HG03575 (cell line): ENCODE data around the gene SLC10A3.

Experiments used
- ATAC-seq: cut with Tn5 transposase; IDR thresholded peaks from one replicate; pipeline ENCODE4 v1.9.1; 2021; ENCODE audit not compliant: unreplicated experiment, insufficient number of reproducible peaks, low FRiP score; ENCODE audit errors: extremely low read depth

SLC10A3 gene

DNA sequence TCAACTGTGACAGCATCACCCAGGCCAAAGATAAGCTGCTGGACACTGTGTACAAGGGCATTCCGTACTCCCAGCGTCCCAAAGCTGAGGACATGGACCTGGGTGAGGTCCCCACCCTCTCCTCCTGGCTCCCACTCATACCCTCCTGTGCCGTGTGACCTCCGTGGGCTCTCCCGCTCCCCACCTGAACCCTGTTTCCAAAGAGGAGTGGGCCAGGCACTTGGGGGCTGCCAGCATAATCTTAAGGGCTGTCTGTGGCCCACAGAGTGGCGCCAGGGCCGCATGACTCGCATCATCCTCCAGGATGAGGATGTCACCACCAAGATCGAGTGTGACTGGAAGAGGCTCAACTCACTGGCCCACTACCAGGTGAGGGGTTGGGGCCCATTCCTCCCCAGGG is 21.3 kb downstream of the SLC10A3 start:
- ATAC-seq = no peak

DNA sequence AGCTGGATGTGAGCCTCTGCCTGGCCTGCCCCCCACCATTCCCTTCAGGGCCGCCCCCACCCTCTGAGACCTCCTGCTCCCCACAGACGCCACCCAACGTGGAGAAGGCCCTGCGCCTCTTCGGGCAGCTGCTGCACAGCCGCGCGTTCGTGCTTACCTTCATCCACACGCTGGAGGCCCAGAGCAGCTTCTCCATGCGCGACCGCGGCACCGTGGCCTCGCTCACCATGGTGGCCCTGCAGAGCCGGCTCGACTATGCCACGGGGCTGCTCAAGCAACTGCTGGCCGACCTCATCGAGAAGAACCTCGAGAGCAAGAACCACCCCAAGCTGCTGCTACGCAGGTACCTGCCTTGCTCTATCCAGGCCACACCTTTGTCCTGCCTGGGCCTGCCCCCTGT is 22.2 kb downstream of the SLC10A3 start:
- no peak for ATAC-seq

DNA sequence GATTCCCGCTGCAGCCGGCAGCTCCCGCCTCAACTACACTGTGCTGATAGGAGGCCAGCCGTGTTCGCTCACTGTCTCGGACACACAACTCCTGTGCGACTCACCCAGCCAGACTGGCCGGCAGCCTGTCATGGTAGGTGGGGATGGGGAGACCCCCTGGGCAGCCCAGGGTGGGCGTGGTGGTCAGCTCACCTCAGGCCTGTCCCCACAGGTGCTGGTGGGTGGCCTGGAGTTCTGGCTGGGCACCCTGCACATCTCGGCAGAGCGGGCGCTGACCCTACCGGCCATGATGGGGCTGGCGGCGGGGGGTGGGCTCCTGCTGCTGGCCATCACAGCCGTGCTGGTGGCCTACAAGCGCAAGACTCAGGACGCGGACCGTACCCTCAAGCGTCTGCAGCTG is 22.9 kb downstream of the SLC10A3 start:
- ATAC-seq = no peak

DNA sequence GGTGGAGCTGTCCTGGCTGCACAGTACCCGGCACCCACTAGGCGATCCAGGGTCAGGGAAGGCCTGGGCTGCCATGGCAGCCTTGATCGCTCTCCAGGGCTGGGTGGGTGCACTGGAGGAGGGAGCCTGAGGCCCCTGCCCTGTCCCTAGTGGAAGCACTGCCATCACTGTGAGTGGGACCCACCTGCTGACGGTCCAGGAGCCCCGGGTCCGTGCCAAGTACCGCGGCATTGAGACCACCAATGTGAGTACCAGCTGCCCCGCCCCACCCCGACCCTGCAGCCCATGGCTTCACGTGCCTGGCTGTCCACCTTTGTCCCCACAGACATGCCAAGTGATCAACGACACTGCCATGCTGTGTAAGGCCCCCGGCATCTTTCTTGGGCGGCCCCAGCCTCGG is 23.5 kb downstream of the SLC10A3 start:
- ATAC-seq = no peak

DNA sequence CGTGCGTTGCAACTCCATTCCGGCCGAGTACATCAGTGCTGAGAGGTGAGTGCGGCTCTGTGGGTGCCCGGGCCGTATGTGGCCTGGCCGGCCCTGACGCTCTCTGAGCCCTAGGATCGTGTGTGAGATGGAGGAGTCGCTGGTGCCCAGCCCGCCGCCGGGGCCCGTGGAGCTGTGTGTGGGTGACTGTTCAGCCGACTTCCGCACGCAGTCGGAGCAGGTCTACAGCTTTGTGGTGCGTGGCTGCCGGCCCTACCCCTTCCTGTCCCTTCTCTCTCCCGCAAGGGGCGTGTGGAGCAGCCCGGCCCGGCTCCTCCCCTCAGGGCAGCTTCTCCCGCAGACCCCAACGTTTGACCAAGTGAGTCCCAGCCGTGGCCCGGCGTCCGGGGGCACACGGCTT is 24.4 kb downstream of the SLC10A3 start:
- no peak for ATAC-seq

DNA sequence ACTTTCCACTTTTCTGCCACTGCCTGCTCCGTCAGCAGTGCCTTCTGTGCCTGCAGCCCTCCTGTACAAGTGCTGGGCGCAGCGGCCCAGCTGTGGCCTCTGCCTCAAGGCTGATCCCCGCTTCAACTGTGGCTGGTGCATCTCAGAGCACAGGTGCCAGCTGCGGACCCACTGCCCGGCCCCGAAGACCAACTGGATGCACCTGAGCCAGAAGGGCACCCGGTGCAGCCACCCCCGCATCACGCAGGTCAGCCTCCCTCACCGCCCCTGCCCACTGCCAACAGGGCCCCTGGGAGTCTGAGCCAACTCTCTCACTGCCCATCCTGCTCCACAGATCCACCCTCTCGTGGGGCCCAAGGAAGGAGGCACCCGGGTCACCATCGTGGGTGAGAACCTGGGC is 24.8 kb downstream of the SLC10A3 start:
- no peak for ATAC-seq

DNA sequence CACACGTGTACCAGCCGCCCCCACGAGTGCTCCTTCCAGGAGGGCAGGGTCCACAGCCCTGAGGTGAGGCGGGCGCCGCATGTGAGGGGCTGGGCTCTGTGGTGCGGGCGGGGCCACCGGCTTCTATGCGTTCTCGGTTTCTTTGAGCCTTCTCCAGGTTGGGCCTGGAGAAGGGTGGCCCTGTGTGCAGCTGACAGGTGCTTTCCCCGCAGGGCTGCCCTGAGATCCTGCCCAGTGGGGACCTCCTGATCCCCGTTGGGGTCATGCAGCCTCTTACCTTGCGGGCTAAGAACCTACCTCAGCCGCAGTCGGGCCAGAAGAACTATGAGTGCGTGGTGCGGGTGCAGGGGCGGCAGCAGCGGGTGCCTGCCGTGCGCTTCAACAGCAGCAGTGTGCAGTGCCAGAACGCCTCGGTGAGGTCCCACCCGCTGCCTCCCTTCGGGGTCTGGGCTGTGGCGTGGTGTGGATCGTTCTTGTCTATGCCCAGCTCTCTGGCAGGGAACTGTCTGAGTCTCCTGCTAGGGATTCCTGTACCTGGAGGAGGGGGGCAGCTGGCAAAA is 25.5 kb downstream of the SLC10A3 start:
- ATAC-seq = no peak

DNA sequence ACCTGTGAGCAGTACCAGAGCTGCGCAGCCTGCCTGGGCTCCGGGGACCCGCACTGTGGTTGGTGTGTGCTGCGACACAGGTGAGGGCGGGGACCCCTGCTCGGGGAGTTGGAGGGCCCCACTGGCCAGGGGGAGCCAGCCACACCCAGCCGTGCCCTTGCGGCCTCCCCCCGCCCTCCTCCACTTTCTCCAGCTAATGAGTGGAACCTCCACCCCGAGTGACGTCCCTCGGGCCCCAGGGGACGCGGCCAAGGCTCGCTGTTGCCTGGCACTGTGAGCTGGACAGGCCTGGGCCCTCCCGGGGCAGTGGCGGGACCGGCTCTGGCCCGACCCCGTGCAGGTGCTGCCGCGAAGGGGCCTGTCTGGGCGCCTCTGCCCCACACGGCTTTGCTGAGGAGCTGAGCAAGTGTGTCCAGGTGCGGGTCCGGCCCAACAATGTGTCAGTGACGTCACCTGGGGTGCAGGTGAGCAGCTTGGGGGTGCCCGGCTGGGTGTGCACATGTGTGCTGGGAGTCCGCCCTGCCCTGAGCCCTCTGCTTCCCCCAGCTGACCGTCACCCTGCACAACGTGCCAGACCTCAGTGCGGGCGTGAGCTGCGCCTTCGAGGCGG is 26.7 kb downstream of the SLC10A3 start:
- ATAC-seq = no peak

DNA sequence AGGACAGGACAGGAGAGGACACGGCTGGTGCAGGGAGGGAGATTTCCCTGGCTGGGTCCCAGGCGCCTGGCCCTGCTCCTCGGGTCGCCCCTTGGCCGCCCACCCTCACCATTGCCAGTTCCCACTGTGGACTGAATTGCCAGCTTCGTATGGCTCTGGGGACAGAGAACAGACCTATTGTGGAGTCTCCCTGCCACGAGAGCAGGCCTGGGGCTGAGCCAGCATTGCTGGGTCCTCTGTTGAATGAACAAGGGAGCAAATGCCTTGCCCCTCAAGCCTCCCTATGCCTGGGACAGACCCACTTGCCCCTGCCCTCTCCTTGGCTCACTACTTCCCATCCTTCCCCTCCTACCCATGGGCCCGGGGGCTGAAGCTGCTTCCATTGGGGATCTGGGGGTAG is 28.0 kb downstream of the SLC10A3 start:
- no peak for ATAC-seq

DNA sequence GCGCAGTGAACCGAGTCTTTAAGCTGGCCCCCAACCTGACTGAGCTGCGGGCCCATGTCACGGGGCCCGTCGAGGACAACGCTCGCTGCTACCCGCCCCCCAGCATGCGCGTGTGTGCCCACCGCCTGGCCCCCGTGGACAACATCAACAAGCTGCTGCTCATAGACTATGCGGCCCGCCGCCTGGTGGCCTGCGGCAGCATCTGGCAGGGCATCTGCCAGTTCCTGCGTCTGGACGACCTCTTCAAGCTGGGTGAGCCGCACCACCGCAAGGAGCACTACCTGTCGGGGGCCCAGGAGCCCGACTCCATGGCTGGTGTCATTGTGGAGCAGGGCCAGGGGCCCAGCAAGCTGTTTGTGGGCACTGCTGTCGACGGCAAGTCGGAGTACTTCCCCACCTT is 30.1 kb downstream of the SLC10A3 start:
- ATAC-seq = no peak

DNA sequence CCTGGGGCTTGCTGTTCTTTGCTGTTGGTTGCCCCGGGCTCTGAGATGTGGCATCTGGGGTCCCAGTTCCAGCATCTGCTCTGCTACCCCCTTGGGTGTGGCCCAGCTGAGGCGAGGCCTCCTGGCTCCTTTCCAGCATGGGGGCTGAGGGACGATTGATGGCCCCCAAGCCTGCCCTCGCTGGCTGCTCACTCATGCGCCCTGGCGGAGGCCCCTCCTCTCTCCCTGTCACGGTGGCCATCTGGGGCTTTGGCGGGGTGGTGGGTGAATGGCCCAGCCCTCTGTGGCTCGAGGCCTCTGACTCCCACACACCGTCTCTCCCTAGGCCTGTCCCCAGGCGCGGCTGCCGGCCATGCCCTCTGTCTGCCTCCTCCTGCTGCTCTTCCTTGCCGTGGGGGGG is 30.6 kb downstream of the SLC10A3 start:
- no peak for ATAC-seq

DNA sequence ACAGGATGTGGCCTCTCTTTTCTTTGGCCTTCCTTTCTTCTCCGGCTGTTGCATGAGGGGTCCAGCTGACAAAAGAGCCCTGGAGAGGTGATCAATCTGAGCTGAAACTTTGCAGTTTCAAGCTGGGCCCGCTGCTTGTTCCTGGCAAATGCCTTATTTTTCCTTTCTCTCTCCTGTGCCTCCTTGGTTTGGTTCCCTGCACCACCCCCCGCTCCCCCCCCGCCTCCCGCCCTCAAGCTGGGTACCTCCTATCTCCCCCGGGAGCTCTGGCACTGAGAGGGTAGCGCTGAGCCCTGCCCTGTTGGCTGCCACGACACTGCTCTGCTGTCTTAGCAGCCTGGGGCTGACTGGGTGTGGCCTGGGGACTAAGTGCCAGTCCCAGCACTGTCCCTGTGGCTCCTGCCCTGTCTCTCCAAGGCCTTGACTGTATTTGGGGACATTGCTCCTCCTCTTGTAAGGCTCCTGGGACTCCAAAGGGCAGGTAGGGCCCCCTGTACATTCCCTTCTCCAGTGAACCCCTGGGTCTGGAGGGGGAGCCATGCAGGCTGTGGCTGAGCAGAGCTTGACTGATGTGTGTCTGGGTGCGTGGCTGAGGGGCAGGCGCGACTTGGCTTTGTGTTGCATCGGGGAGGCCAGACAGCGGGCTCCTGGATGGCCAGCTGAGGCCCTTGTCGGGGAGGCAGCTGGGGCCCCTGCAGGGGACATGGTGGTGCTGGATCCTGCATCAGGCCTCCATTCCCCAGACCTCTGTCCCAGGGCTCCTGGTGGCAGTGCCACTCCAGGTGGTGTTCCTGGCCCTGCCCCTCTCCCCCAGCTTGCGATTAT is 31.3 kb downstream of the SLC10A3 start:
- no peak for ATAC-seq

DNA sequence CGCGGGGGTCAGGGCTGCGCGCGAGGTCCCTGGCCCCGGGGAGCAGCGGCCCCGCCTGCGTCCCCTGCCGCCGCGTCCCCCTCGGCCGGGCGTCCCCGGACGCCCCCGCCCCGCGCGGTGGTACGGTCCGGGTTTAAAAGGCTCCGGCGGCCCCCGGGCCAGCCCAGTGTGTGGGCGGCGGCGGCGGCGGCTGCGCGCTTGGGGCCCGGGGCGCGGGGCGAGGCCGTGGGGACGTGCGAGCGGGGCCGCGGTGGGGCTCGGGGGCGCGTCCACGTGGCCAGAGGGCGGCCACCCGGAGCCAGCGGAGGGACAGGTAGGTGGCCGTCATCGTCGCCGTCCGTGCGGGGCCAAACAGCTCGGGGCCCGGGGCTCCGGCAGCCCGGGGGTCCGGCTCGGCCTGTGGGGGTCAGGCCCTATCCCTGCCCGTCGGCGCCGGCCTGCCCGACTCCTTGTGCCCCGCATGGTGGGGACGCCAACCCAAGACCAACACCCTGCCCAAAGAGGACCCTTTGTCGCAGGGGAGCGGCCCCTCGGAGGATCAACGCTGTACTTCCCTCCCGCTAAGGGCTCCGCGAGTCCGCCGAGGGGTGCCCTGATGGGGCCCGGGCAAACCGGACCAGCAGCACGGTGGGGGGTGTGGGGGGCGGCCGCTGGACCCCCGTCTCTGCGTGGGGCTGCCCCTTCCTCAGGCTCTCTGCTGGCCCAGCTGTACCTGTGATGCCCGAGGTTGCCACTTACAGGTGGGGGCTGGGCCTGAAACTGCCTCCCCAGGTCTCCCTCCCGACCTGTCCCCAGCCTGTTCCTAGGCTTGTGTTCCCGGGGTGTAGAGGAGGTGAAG is 32.1 kb downstream of the SLC10A3 start, which contains the start of gene PLXNA3:
Gene PLXNA3, plus strand, starts transcription at position 166 of the 838 bp plus-strand sequence. CDS start 1,903 bp downstream, outside the sequence.
- ATAC-seq = no peak

DNA sequence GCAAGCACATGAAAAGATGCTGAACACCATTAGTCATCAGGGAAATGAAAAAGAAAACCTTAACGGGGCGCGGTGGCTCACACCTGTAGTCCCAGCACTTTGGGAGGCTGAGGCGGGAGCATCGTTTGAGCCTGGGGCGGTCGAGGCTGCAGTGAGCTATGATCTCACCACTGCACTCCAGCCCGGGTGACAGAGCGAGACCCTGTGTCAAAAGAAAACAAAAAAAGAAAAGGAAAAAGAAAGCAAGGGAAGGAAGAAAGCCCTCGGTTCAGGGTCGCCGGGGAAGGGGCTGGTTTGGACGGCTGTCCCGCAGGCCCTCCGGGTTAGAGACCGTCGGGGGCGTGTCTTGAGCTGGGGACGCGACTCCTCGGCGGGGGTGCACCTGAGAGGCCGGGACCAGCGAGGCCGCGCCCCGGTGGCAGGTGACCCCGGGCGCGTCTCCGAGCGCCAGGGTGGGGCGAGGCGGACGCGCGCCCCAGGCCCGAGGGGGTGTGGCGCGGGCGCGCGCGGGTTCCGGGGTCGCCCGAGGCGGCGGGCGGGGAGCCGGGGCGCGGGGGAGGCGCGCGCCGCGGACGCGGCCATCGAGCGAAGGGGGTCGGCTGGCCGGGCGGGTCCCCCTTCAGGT is 32.8 kb downstream of the SLC10A3 start:
- no peak for ATAC-seq

DNA sequence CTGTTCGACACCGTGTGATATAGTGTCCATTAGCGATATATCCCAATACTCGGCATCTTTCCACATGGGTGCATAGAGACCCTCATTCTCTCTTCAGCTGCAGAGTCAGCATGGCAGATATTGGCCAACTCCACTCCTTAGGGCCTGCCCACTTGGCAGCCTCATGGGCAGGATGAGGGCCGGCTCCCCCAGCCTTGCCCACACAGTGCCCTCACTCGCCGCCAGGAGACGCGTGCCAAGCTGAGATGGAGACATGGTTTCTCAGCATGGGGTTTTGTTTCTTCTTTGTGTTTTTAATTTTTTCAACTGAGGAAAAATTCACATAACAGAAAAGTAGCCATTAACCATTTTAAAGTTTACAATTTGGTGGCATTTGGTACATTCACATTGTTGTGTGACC is 37.6 kb downstream of the SLC10A3 start:
- ATAC-seq = no peak

DNA sequence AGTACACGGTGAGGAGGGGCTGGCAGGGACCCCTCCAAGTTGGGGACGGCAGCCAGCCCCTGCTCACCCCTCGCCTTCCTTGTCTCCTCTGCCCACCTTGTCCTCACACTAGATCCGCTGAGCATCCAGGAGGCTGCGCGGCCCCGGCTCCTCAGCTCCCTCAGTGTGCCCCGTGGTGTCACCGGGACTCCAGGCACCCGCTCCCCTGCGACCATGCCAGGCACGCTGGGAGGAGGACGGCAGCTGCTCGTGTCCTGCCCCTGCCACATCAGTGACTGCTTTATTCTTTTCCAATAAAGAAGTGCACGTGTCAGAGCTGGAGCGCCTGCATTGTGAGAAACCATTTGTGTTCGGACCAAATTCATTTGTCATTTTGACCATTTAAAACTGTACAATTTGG is 40.1 kb downstream of the SLC10A3 start:
- no peak for ATAC-seq

DNA sequence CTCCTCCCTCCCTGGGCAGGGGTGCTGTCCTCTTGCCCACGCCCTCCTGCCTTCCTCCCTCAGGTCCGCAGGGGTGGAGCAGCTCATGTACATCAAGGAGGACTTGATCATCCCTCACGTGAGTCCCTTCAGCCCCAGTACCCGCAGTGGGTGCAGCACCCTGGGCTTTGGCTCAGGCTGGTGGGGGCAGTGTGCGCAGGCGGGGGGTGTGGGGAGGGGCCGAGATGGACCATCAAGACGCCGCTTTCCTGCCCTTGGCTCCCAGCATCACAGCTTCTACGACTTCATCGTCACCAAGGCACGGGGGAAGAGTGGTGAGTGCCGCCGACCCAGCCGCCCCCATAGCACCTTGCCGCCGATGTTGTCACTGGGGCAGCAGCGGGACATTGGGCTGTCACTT is 40.8 kb downstream of the SLC10A3 start:
- ATAC-seq = no peak

DNA sequence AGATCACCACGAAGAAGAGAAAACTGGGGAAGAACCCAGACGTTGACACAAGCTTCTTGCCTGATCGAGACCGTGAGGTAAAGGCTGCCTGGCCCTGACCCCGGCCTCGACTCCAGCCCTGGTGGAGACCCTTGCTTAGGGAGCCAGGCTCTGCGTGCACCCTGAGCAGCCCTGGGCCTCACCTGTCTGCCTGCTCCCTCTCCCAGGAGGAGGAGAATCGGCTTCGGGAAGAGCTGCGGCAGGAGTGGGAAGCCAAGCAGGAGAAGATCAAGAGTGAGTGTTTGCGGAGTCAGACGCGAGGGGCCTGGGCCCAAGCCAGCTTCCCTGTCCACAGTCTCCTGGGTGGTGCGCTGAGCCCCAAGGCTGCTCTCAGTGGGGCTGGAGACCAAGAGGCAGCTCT is 41.9 kb downstream of the SLC10A3 start:
- ATAC-seq = no peak

DNA sequence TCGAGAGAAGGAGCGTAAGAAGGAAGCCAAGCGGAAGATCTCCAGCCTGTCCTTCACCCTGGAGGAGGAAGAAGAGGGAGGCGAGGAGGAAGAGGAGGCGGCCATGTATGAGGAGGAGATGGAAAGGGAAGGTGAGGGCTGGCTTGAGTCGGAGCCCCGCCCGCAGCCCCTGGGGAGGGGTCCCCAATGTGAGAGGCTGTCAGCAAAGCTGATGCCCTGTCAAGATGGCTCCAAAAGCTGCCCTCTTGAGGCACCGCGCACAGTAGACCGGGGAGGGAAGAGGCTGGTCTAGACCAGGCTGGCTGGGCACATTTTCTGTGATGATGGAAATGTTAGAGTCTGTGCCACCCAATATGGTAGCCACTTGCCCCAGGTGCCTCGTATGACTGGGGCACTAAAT is 44.0 kb downstream of the SLC10A3 start:
- no peak for ATAC-seq
